ENCODE data around the gene AGAP2. TPM values are rescaled to one million over a fixed set of nuclear protein-coding genes. Genes with fewer than 3 reads are reported as not detected.

Gene AGAP2
- total and polyA plus RNA-seq, 2 of the 13 experiments (the other 11 are each of a cell fraction or from before 2014, with no cell fraction given): 0.38 to 0.45 TPM

- H3K36me3 ChIP-seq (replicated peaks in 1 of 2; ENCODE audit: control insufficient read depth in 1 of 2, insufficient read depth in 2 of 2, low read length in 2 of 2): peaks cover 2 to 10% of the 10 kb centered on the region in 2 experiments; a peak in 4 of 5 replicates
- POLR2A ChIA-PET: no interaction called here
- BruUV-seq (replicated peaks): no TSS peak
- H3K4me3 ChIP-seq (replicated peaks in 1 of 3; ENCODE audit: insufficient read depth in 1 of 3, low read depth in 2 of 3, low read length in 3 of 3): no peak overlapping the region
- H3K27ac ChIP-seq (ENCODE audit: extremely low read length, insufficient read depth, low read length): no peak overlapping the region
- H3K27me3 ChIP-seq (ENCODE audit: control insufficient read depth in 1 of 2, insufficient read depth in 2 of 2, low read length in 2 of 2): no peaks in the 10 kb centered on the region; a peak in 1 of 5 replicates
- no peaks in the 10 kb centered on the region for H4K20me1 ChIP-seq (ENCODE audit: insufficient read depth, low read length)
- intact Hi-C loops (cut with micrococcal nuclease; ENCODE audit: unreplicated experiment): no loop called here
- in situ Hi-C loops (cut with HindIII; ENCODE audit: extremely low pct_ligation_motif_present, low pct_unique_long_range_greater_than_20kb): no loop called here
- H3K79me2 ChIP-seq (ENCODE audit: insufficient read depth, low read length): peaks cover 16% of the 10 kb centered on the region
- ATAC-seq: no peak
- no peak overlapping the region for H3K9ac ChIP-seq (ENCODE audit: insufficient read depth, low read depth, low read length)
- WGBS (ENCODE audit: low lambda C conversion rate): 96% methylated on average over 4 of the region's 4 CpGs
- DNase-seq (ENCODE audit: low spot score): no peak
- FAIRE-seq: no peak
- no peak overlapping the region for H3K4me2 ChIP-seq (ENCODE audit: low read depth, low read length)
- CTCF ChIA-PET (ENCODE audit: low intra/inter-chr PET ratio, low total read pairs): no interaction called here
- TF ChIP-seq MNT (IDR thresholded peaks at IDR 0.05) (no peak), ZNF567 (CRISPR knock-in tag; IDR thresholded peaks at IDR 0.05; ENCODE audit: borderline replicate concordance) (no peak), MIXL1 (CRISPR knock-in tag; IDR thresholded peaks at IDR 0.05) (no peak), REPIN1 (CRISPR knock-in tag; IDR thresholded peaks at IDR 0.05; ENCODE audit: borderline replicate concordance, low read depth) (no peak), ZNF572 (CRISPR knock-in tag; IDR thresholded peaks at IDR 0.05) (no peak), ZMYM3 (CRISPR knock-in tag; IDR thresholded peaks at IDR 0.05) (no peak), SNAPC5 (CRISPR knock-in tag; IDR thresholded peaks at IDR 0.05; ENCODE audit: borderline replicate concordance) (no peak), ZBTB34 (CRISPR knock-in tag; IDR thresholded peaks at IDR 0.05) (no peak), AGO1 (IDR thresholded peaks at IDR 0.05; ENCODE audit: low read depth, low read length, poor library complexity, severe bottlenecking) (no peak), ZNF749 (CRISPR knock-in tag; IDR thresholded peaks at IDR 0.05; ENCODE audit: borderline replicate concordance) (no peak), ZIK1 (CRISPR knock-in tag; IDR thresholded peaks at IDR 0.05; ENCODE audit: borderline replicate concordance, low read depth) (no peak), THRA (CRISPR knock-in tag; IDR thresholded peaks at IDR 0.05; ENCODE audit: borderline replicate concordance) (no peak), ZNF703 (CRISPR knock-in tag; IDR thresholded peaks at IDR 0.05; ENCODE audit: borderline replicate concordance) (no peak), RCOR2 (CRISPR knock-in tag; IDR thresholded peaks at IDR 0.05) (no peak), ADNP (CRISPR knock-in tag; IDR thresholded peaks at IDR 0.05) (no peak)
- no peak overlapping the region for H2AFZ ChIP-seq (ENCODE audit: low read length)
- peaks cover 17% of the 10 kb centered on the region for H3K4me1 ChIP-seq (ENCODE audit: insufficient read depth, low read length)
- H3K9me3 ChIP-seq (ENCODE audit: low read length): no peaks in the 10 kb centered on the region
Measured at GRCh38 chr12:57780284-57780897, 41.8 kb upstream of the AGAP2 start.
